C4-2B (cell line): Measurements from ENCODE around the gene GIT2.
"Not testable (repeated sequence)": the region's sequence is repeated elsewhere in the genome, so short reads cannot be mapped to it uniquely, and the experiment has no call there.

Source experiments
- H3K27ac ChIP-seq: fragments of 450-650 bp; 2 replicates; pipeline ENCODE4 v1.5.1; 2017
- ZFX ChIP-seq: fragments of 450-650 bp; IDR thresholded peaks from 2 replicates; pipeline ENCODE4 v1.6.1; 2017
- TF ChIP-seq, protein P1 (sequence below): fragments of 450-650 bp; conservative IDR thresholded peaks from 2 replicates; pipeline ENCODE4 v1.5.1; 2017; ENCODE audit warnings: mild to moderate bottlenecking

Gene GIT2

DNA sequence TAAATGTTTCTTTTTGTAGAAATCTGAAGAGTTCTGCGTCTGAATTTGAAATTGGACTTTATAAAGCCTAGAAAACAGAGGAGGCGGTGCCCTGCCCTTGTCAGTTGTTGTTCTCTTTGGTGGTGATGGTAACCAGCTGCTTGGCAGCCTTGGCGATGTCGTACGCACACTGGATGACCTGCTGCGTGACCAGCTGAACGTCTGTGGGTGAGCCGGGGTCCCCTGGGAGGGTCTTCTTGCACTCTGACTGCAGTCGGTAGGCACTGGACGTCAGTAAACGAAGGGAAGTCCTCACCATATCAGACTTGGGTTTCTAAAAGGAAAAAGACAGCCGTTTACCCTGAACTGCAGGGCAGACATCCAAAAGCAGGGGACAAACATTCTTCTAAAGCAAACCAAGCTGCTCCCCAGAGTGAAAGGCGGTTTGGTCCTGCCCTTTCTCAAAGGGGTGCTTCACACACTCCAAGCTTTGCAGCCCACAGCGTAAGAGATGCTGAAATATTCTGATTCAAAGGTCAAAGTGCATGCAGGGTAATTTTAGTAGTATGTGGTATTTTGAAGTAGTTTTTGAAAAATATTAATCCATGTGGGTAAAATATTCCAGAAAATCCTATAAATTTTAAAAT is 63.2 kb downstream of the GIT2 start:
- no peak for TF ChIP-seq ZFX
- TF ChIP-seq, protein P1, sequence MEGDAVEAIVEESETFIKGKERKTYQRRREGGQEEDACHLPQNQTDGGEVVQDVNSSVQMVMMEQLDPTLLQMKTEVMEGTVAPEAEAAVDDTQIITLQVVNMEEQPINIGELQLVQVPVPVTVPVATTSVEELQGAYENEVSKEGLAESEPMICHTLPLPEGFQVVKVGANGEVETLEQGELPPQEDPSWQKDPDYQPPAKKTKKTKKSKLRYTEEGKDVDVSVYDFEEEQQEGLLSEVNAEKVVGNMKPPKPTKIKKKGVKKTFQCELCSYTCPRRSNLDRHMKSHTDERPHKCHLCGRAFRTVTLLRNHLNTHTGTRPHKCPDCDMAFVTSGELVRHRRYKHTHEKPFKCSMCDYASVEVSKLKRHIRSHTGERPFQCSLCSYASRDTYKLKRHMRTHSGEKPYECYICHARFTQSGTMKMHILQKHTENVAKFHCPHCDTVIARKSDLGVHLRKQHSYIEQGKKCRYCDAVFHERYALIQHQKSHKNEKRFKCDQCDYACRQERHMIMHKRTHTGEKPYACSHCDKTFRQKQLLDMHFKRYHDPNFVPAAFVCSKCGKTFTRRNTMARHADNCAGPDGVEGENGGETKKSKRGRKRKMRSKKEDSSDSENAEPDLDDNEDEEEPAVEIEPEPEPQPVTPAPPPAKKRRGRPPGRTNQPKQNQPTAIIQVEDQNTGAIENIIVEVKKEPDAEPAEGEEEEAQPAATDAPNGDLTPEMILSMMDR: no peak
- no peak overlapping the region for H3K27ac ChIP-seq

DNA sequence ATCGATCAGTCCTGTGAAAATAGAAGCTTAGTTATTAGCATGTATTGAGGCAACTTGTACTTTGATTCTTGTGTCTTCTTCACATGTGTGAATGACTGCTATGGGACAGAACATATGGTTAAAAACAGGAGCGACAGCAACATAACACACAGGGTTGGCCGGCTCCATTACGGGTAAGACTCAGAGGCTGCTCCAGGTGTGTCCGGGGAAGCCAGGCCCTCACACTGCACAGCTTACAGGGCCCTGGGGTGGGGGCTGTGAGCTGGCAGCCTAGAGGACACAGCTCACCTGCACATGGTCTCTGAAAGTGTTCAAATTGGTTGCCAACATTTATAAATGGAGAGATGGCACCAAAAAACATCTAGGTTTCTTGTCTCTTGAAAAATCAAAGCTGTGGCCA is 65.0 kb downstream of the GIT2 start:
- TF ChIP-seq, protein P1: no peak
- no peak for TF ChIP-seq ZFX
- H3K27ac ChIP-seq: no peak overlapping the region

DNA sequence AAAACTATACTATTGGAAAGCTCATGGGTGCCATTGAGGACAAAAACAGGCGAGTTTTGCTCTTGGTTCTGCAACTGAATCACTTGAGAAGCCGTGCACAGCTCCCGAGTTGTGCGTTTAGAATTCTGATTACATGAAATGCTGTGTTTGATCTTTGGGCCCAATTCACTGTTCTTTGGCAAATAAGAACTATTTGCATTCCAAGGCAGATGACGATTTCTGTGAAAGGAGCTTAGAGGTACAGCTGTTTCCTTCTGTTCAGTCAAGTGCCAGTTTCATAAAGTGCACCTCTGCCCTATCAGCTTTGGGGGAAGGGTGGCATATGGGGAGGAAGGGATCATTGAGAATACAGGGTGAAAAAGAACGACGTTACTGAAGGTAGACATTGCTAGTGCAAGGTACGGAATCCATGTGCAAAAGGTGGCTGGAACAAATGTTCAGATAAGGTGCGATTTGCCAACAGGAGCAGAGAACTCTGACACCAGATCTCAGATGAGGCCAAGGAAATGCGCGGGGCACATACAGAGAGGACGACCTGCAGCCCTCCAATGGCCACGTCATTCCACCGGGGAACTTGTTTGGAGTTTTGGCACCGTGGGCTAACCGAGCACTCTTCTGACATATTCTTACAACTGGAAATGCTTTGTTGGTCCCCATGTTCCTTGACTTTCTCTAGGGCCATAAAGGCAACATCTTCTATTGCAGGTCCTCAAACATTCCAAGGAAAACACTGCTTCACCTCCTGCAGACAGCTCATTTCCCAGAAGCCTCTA is 66.0 kb downstream of the GIT2 start:
- TF ChIP-seq ZFX: no peak

DNA sequence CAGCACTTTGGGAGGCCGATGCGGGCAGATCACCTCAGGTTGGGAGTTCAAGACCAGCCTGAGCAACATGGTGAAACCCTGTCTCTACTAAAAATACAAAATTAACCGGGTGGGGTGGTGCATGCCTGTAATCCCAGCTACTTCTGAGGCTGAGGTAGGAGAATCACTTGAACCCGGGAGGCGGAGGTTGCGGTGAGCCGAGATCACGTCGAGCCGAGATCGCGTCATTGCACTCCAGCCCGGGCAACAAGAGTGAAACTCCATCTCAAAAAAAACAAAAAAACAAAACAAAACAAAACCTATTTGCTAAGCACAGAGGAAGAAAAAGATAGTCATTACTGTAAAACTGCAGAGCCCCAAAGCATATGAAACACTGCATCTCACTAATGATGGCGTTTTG is 66.8 kb downstream of the GIT2 start:
- H3K27ac ChIP-seq: not testable (repeated sequence)

More for the DNA sequence above, 66.0 kb downstream of the GIT2 start:
- no peak overlapping the region for H3K27ac ChIP-seq

DNA sequence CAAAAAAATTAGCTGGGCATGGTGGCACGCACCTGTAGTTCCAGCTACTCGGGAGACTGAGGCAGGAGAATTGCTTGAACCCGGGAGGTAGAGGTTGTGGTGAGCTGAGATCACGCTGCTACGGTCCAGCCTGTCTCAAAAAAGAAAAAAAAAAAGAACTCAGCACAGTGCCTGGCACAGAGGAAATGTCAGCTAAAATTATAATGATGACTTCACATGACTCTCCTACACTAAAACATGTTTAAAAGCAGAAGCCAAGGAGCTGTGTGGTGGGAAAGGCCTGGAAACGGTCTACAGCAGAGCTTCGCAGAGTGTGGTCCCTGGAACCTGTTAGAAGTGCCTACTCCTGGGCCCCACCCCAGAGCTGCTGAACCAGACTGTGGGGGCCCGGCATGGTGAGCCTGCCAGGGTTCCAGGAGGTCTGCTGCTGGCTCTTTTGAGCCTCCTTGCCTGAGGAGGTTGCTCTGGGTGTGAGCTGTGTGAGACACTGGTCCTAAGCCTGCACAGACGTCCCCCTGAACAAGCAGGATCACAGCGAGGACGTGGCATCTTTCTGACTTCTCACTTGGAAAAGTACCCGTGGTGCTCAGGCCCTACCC is 68.0 kb downstream of the GIT2 start:
- TF ChIP-seq, protein P1: no peak
- TF ChIP-seq ZFX: no peak
- no peak overlapping the region for H3K27ac ChIP-seq

DNA sequence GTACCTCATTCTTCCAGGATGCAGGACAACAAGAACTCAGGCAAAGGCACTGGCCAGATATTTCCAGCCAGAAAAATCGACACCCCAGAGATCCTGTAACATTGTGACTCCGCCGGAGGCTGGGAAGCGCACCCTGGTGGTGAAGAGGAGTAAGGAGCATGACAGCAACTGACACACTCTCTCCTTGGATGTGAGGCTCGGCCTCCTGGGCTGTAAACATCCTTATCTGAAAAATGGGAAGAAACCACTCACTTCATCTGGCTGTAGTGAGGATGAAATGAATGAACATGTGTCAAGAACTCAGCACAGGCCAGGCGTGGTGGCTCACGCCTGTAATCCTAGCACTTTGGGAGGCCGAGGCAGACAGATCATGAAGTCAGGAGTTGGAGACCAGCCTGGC is 68.5 kb downstream of the GIT2 start:
- H3K27ac ChIP-seq: no peak overlapping the region
- TF ChIP-seq, protein P1: peak; percentile 86
- TF ChIP-seq ZFX: no peak

DNA sequence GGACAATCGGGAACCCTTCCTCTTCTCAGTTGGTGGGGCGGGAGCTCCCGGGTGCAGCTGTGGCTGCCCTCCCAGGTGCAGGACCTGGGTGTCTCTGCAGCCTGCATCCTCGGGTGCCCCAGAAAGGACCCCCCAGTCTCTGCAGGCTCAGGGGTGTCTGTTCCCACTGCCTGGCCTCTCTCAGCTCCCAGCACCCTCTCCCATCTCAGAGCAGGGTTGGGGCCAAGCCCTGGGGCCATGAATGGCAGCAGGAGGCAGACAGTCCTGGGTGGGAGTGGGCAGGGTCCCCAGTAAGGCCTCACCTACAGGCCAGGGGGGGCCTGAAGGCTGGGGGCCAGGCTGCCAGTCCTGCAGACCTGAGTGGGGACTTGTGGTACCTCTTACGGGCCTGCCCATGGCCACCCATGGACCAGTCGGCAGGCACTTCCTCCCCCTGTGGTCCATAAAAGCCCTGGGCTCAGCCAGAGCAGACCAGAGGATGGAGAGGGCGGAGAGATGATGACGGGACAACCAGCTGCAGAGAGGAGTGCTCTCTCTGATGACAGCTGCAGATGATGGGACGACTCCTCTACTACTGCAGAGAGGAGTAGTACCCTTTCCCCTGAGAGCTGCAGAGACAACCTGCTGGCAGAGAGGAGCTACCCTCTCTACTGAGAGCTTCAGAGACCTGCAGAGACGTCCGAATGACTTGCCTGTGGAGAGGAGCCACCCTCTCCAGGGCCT is 69.5 kb downstream of the GIT2 start:
- TF ChIP-seq ZFX: no peak
- TF ChIP-seq, protein P1: no peak
- no peak overlapping the region for H3K27ac ChIP-seq

DNA sequence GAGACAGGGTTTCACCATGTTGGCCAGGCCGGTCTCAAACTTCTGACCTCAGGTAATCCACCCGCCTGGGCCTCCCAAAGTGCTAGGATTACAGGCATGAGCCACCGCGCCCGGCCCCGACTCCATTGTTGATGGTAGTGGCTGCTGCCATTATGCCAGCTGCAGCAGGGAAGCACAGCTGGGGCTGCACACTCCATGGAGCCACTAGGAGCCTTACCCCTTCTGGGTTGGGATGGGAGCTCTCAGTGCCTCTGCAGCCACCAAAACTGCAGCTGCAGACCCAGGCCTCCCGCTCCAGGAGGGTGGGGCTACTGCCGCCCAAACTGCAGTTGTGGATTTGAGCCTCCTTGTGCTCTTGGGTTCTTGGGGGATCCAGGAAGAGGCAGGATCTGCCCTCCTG is 70.2 kb downstream of the GIT2 start:
- TF ChIP-seq, protein P1: no peak
- TF ChIP-seq ZFX: no peak
- no peak overlapping the region for H3K27ac ChIP-seq
